OCI-LY3 (cell line): ENCODE measurements around the gene RBM28.

Experiments
- H2AFZ ChIP-seq: fragments of 200-600, 300-600 bp; shearing (Covaris generic); 2 replicates; pipeline ENCODE4 v1.6.0; 2014; ENCODE audit warnings: antibody characterized with exemption, low read depth, low read length
- H3K27ac ChIP-seq: fragments of 200-600, 300-600 bp; sonication (generic); 2 replicates; pipeline ENCODE4 v1.5.1; 2014; ENCODE audit warnings: mild to moderate bottlenecking, low read length, moderate library complexity, mixed read lengths
- H3K27me3 ChIP-seq: fragments of 200-600, 300-600 bp; sonication (generic); 2 replicates; pipeline ENCODE4 v1.6.1; 2014; ENCODE audit warnings: low read depth, low read length, mixed read lengths
- H3K36me3 ChIP-seq: fragments of 200-600, 300-600 bp; sonication (generic); replicated peaks from 2 replicates; pipeline ENCODE3; 2014; ENCODE audit warnings: low read depth, low read length, mixed read lengths
- H3K4me1 ChIP-seq: fragments of 300-600, 200-600 bp; sonication (generic); 2 replicates; pipeline ENCODE4 v1.6.1; 2014; ENCODE audit warnings: low read length, mixed read lengths
- H3K4me2 ChIP-seq: fragments of 200-600, 300-600 bp; sonication (generic); 2 replicates; pipeline ENCODE4 v1.6.1; 2014; ENCODE audit warnings: low read length, mixed read lengths
- H3K4me3 ChIP-seq: fragments of 300-600, 200-600 bp; sonication (generic); 2 replicates; pipeline ENCODE4 v1.5.1; 2014; ENCODE audit warnings: antibody characterized with exemption, mild to moderate bottlenecking, low read length, moderate library complexity
- H3K79me2 ChIP-seq: fragments of 300-600, 200-600 bp; shearing (Covaris generic); 2 replicates; pipeline ENCODE4 v1.6.1; 2014; ENCODE audit warnings: mild to moderate bottlenecking, low read length, mixed read lengths
- H3K9ac ChIP-seq: fragments of 300-600, 200-600 bp; shearing (Covaris generic); 2 replicates; pipeline ENCODE4 v1.6.0; 2014; ENCODE audit warnings: mild to moderate bottlenecking, low read length, moderate library complexity
- H3K9me3 ChIP-seq: fragments of 200-600, 300-600 bp; shearing (Covaris generic); 2 replicates; pipeline ENCODE4 v1.6.1; 2014; ENCODE audit warnings: low read length, mixed read lengths; ENCODE audit not compliant: insufficient read depth
- H4K20me1 ChIP-seq: fragments of 200-600, 300-600 bp; sonication (generic); 2 replicates; pipeline ENCODE4 v1.6.1; 2016; ENCODE audit warnings: low read length, mixed read lengths; ENCODE audit not compliant: insufficient read depth
- CTCF ChIP-seq: fragments of 200-600, 300-600 bp; sonication (generic); IDR thresholded peaks from 2 replicates; pipeline ENCODE4 v1.5.1; 2014; ENCODE audit warnings: antibody characterized with exemption, low read length, low read depth
- EZH2phosphoT487 ChIP-seq: fragments of 200-600 bp; shearing (Covaris generic); IDR thresholded peaks from 2 replicates; pipeline ENCODE4 v1.6.1; 2018; ENCODE audit warnings: antibody characterized with exemption, mixed run types, low read depth

Gene RBM28

GRCh38 chr7:128376077-128376476 lies 32.4 kb upstream of the RBM28 start:
- no peaks in the 10 kb centered on the region for H3K36me3 ChIP-seq
- no peak for TF ChIP-seq EZH2phosphoT487
- TF ChIP-seq CTCF: no peak
- no peaks in the 10 kb centered on the region for H3K9me3 ChIP-seq
- no peak overlapping the region for H3K27ac ChIP-seq
- H3K79me2 ChIP-seq: no peaks in the 10 kb centered on the region
- no peak overlapping the region for H2AFZ ChIP-seq
- H3K4me2 ChIP-seq: no peak overlapping the region
- peaks cover 3% of the 10 kb centered on the region; the same call in 1 of the 2 replicates for H3K27me3 ChIP-seq
- H3K4me1 ChIP-seq: no peaks in the 10 kb centered on the region
- H4K20me1 ChIP-seq: no peaks in the 10 kb centered on the region
- H3K9ac ChIP-seq: no peak overlapping the region
- H3K4me3 ChIP-seq: no peak overlapping the region

GRCh38 chr7:128374041-128374440 lies 30.3 kb upstream of the RBM28 start:
- TF ChIP-seq EZH2phosphoT487 (no peak), CTCF (no peak)
- Histone ChIP-seq H3K9ac (no peak overlapping the region), H4K20me1 (no peaks in the 10 kb centered on the region), H3K9me3 (no peaks in the 10 kb centered on the region), H3K27ac (no peak overlapping the region), H3K79me2 (no peaks in the 10 kb centered on the region), H3K4me2 (no peak overlapping the region), H3K36me3 (no peaks in the 10 kb centered on the region), H3K4me3 (no peak overlapping the region), H2AFZ (no peak overlapping the region), H3K4me1 (no peaks in the 10 kb centered on the region), H3K27me3 (peaks cover 3% of the 10 kb centered on the region; the same call in 1 of the 2 replicates)

- TF ChIP-seq EZH2phosphoT487 (no peak), CTCF (no peak)
- Histone ChIP-seq H3K4me3 (no peak overlapping the region), H2AFZ (no peak overlapping the region)
These were observed 29.9 kb upstream of the RBM28 start for GRCh38 chr7:128373606-128374005.

GRCh38 chr7:128370491-128370890 lies 26.8 kb upstream of the RBM28 start:
- no peak overlapping the region for H3K4me3 ChIP-seq
- H3K4me1 ChIP-seq: no peaks in the 10 kb centered on the region
- no peaks in the 10 kb centered on the region for H3K9me3 ChIP-seq
- TF ChIP-seq CTCF: no peak
- TF ChIP-seq EZH2phosphoT487: no peak
- H2AFZ ChIP-seq: no peak overlapping the region
- H3K79me2 ChIP-seq: no peaks in the 10 kb centered on the region
- no peak overlapping the region for H3K27ac ChIP-seq
- no peak overlapping the region for H3K9ac ChIP-seq
- no peak overlapping the region for H3K4me2 ChIP-seq
- H4K20me1 ChIP-seq: no peaks in the 10 kb centered on the region
- peaks cover 18% of the 10 kb centered on the region for H3K27me3 ChIP-seq
- H3K36me3 ChIP-seq: no peaks in the 10 kb centered on the region

More at GRCh38 chr7:128373606-128374005, 29.9 kb upstream of the RBM28 start:
- H3K27ac ChIP-seq: no peak overlapping the region
- H3K36me3 ChIP-seq: no peaks in the 10 kb centered on the region
- H3K27me3 ChIP-seq: peaks cover 3% of the 10 kb centered on the region; the same call in 1 of the 2 replicates
- no peaks in the 10 kb centered on the region for H3K79me2 ChIP-seq
- no peaks in the 10 kb centered on the region for H3K9me3 ChIP-seq
- no peaks in the 10 kb centered on the region for H4K20me1 ChIP-seq
- H3K4me1 ChIP-seq: no peaks in the 10 kb centered on the region
- H3K9ac ChIP-seq: no peak overlapping the region
- H3K4me2 ChIP-seq: no peak overlapping the region
